OCI-LY3 (cell line): ENCODE results near the gene NUP210L.

Experiments used
- H2AFZ ChIP-seq: fragments of 200-600, 300-600 bp; shearing (Covaris generic); 2 replicates; pipeline ENCODE4 v1.6.0; 2014; ENCODE audit warnings: antibody characterized with exemption, low read depth, low read length
- H3K27ac ChIP-seq: fragments of 200-600, 300-600 bp; sonication (generic); 2 replicates; pipeline ENCODE4 v1.5.1; 2014; ENCODE audit warnings: mild to moderate bottlenecking, low read length, moderate library complexity, mixed read lengths
- H3K27me3 ChIP-seq: fragments of 200-600, 300-600 bp; sonication (generic); 2 replicates; pipeline ENCODE4 v1.6.1; 2014; ENCODE audit warnings: low read depth, low read length, mixed read lengths
- H3K36me3 ChIP-seq: fragments of 200-600, 300-600 bp; sonication (generic); replicated peaks from 2 replicates; pipeline ENCODE3; 2014; ENCODE audit warnings: low read depth, low read length, mixed read lengths
- H3K4me1 ChIP-seq: fragments of 300-600, 200-600 bp; sonication (generic); 2 replicates; pipeline ENCODE4 v1.6.1; 2014; ENCODE audit warnings: low read length, mixed read lengths
- H3K4me2 ChIP-seq: fragments of 200-600, 300-600 bp; sonication (generic); 2 replicates; pipeline ENCODE4 v1.6.1; 2014; ENCODE audit warnings: low read length, mixed read lengths
- H3K4me3 ChIP-seq: fragments of 300-600, 200-600 bp; sonication (generic); 2 replicates; pipeline ENCODE4 v1.5.1; 2014; ENCODE audit warnings: antibody characterized with exemption, mild to moderate bottlenecking, low read length, moderate library complexity
- H3K79me2 ChIP-seq: fragments of 300-600, 200-600 bp; shearing (Covaris generic); 2 replicates; pipeline ENCODE4 v1.6.1; 2014; ENCODE audit warnings: mild to moderate bottlenecking, low read length, mixed read lengths
- H3K9ac ChIP-seq: fragments of 300-600, 200-600 bp; shearing (Covaris generic); 2 replicates; pipeline ENCODE4 v1.6.0; 2014; ENCODE audit warnings: mild to moderate bottlenecking, low read length, moderate library complexity
- H3K9me3 ChIP-seq: fragments of 200-600, 300-600 bp; shearing (Covaris generic); 2 replicates; pipeline ENCODE4 v1.6.1; 2014; ENCODE audit warnings: low read length, mixed read lengths; ENCODE audit not compliant: insufficient read depth
- H4K20me1 ChIP-seq: fragments of 200-600, 300-600 bp; sonication (generic); 2 replicates; pipeline ENCODE4 v1.6.1; 2016; ENCODE audit warnings: low read length, mixed read lengths; ENCODE audit not compliant: insufficient read depth
- CTCF ChIP-seq: fragments of 200-600, 300-600 bp; sonication (generic); IDR thresholded peaks from 2 replicates; pipeline ENCODE4 v1.5.1; 2014; ENCODE audit warnings: antibody characterized with exemption, low read length, low read depth
- EZH2phosphoT487 ChIP-seq: fragments of 200-600 bp; shearing (Covaris generic); IDR thresholded peaks from 2 replicates; pipeline ENCODE4 v1.6.1; 2018; ENCODE audit warnings: antibody characterized with exemption, mixed run types, low read depth

Gene NUP210L

GRCh38 chr1:154174654-154175053, 19.8 kb upstream of the NUP210L start:
- peaks cover 73% of the 10 kb centered on the region for H4K20me1 ChIP-seq
- no peak for TF ChIP-seq CTCF
- TF ChIP-seq EZH2phosphoT487, result no peak
- H3K79me2 ChIP-seq, result peaks cover 77% of the 10 kb centered on the region
- H3K4me2 ChIP-seq, result no peak overlapping the region
- H3K27ac ChIP-seq, result no peak overlapping the region
- no peaks in the 10 kb centered on the region for H3K27me3 ChIP-seq
- H3K9ac ChIP-seq, result no peak overlapping the region
- no peak overlapping the region for H3K4me3 ChIP-seq
- peaks cover 20% of the 10 kb centered on the region for H3K4me1 ChIP-seq
- peaks cover 79% of the 10 kb centered on the region for H3K36me3 ChIP-seq
- H2AFZ ChIP-seq, result no peak overlapping the region
- no peaks in the 10 kb centered on the region for H3K9me3 ChIP-seq

GRCh38 chr1:154171880-154172279, 17.0 kb upstream of the NUP210L start:
- Histone ChIP-seq H3K4me1 (no peaks in the 10 kb centered on the region), H3K4me2 (no peak overlapping the region), H3K36me3 (peaks cover 74% of the 10 kb centered on the region), H3K27me3 (no peaks in the 10 kb centered on the region), H3K27ac (no peak overlapping the region), H3K9ac (no peak overlapping the region), H2AFZ (no peak overlapping the region), H4K20me1 (peaks cover 56% of the 10 kb centered on the region), H3K4me3 (no peak overlapping the region), H3K79me2 (peaks cover 69% of the 10 kb centered on the region), H3K9me3 (no peaks in the 10 kb centered on the region)
- no peak for TF ChIP-seq EZH2phosphoT487
- TF ChIP-seq CTCF, result no peak

GRCh38 chr1:154171223-154171583, 16.3 kb upstream of the NUP210L start:
- Histone ChIP-seq H3K9me3 (no peaks in the 10 kb centered on the region), H3K4me1 (no peaks in the 10 kb centered on the region), H3K36me3 (peaks cover 79% of the 10 kb centered on the region), H3K79me2 (peaks cover 62% of the 10 kb centered on the region), H3K4me3 (no peak overlapping the region), H4K20me1 (peaks cover 49% of the 10 kb centered on the region), H3K9ac (no peak overlapping the region), H2AFZ (no peak overlapping the region), H3K27ac (no peak overlapping the region; the same call in 1 of the 2 replicates), H3K4me2 (no peak overlapping the region), H3K27me3 (no peaks in the 10 kb centered on the region)
- no peak for TF ChIP-seq EZH2phosphoT487
- TF ChIP-seq CTCF, result no peak

GRCh38 chr1:154170547-154171222, 15.8 kb upstream of the NUP210L start:
- H3K9ac ChIP-seq, result no peak overlapping the region
- no peak overlapping the region; the same call in 1 of the 2 replicates for H3K27ac ChIP-seq
- H4K20me1 ChIP-seq, result peaks cover 44% of the 10 kb centered on the region
- H3K4me2 ChIP-seq, result no peak overlapping the region
- H3K4me1 ChIP-seq, result no peaks in the 10 kb centered on the region
- H2AFZ ChIP-seq, result no peak overlapping the region
- H3K36me3 ChIP-seq, result peaks cover 80% of the 10 kb centered on the region
- no peaks in the 10 kb centered on the region for H3K27me3 ChIP-seq
- H3K79me2 ChIP-seq, result peaks cover 57% of the 10 kb centered on the region
- TF ChIP-seq CTCF, result no peak
- no peak for TF ChIP-seq EZH2phosphoT487
- H3K4me3 ChIP-seq, result no peak overlapping the region
- no peaks in the 10 kb centered on the region for H3K9me3 ChIP-seq
